OCI-LY3 (cell line): Measurements from ENCODE around the gene FAM98A.

Source experiments
- EZH2phosphoT487 ChIP-seq: fragments of 200-600 bp; shearing (Covaris generic); IDR thresholded peaks from 2 replicates; pipeline ENCODE4 v1.6.1; 2018; ENCODE audit warnings: antibody characterized with exemption, mixed run types, low read depth
- TF ChIP-seq, protein P1 (sequence below): fragments of 200-600, 300-600 bp; sonication (generic); IDR thresholded peaks from 2 replicates; pipeline ENCODE4 v1.5.1; 2014; ENCODE audit warnings: antibody characterized with exemption, low read length, low read depth

DNA sequence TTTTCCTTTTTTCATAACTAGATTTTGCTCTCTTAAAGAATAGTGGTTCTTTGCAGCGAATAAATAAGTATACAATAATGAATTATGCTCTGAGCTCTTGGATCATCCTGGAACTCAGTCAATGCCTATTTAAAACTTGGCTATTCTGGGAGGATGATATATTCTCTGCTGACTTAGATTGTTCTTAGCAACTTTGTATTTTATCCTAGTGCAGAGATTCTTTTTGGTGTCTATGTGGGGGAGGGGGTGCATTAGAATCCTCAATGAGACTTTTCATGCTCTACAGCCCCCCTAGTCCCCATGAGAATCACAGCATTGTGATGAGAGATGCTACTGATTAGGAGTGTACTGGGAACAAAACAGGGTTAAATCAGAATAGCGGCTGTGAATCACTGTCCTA, 8.8 kb upstream of the FAM98A start:
- TF ChIP-seq, protein P1, sequence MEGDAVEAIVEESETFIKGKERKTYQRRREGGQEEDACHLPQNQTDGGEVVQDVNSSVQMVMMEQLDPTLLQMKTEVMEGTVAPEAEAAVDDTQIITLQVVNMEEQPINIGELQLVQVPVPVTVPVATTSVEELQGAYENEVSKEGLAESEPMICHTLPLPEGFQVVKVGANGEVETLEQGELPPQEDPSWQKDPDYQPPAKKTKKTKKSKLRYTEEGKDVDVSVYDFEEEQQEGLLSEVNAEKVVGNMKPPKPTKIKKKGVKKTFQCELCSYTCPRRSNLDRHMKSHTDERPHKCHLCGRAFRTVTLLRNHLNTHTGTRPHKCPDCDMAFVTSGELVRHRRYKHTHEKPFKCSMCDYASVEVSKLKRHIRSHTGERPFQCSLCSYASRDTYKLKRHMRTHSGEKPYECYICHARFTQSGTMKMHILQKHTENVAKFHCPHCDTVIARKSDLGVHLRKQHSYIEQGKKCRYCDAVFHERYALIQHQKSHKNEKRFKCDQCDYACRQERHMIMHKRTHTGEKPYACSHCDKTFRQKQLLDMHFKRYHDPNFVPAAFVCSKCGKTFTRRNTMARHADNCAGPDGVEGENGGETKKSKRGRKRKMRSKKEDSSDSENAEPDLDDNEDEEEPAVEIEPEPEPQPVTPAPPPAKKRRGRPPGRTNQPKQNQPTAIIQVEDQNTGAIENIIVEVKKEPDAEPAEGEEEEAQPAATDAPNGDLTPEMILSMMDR = no peak
- TF ChIP-seq EZH2phosphoT487 = no peak
